HepG2 (cell line): ENCODE results near the gene PBX4. TPM values are rescaled to one million over a fixed set of nuclear protein-coding genes. Genes with fewer than 3 reads are reported as not detected.
A peak's percentile ranks its signal among the peaks of the same experiment; 100 is the strongest.

Experiments
- ATAC-seq: fragments of 200-7000 bp; cut with Tn5 transposase; 3 replicates; pipeline ENCODE4 v1.9.1; 2020; ENCODE audit warnings: mild to moderate bottlenecking, moderate library complexity
- BruUV-seq: library from RNA; stranded (reverse); fragments of 400-500 nt; replicated peaks from 2 replicates; lab custom pipeline; 2021; lab: Mats Ljungman, UMichigan
- CTCF ChIA-PET: fragments of 300-600 bp; formaldehyde crosslinking; extraction: SDS; loops from one replicate; lab custom pipeline; 2021; ENCODE audit warnings: low total read pairs, inconsistent platforms, low intra/inter-chr PET ratio; lab: Yijun Ruan, JAX
- POLR2A ChIA-PET: fragments of 350-600 bp; sonication (Branson Sonifier 250); formaldehyde crosslinking; loops from one replicate; lab custom pipeline; 2020; ENCODE audit warnings: antibody characterized with exemption, inconsistent platforms; lab: Yijun Ruan, JAX
- DNase-seq: peaks from one replicate; pipeline ENCODE4 v3.0.0-alpha.2; 2015; ENCODE audit warnings: low spot score
- FAIRE-seq: peaks from 3 replicates; lab custom pipeline; 2011; peaks lifted over from hg19 to GRCh38; lab: Jason Lieb, UNC
- H2AFZ ChIP-seq: one replicate; pipeline ENCODE4 v1.6.1; 2011; ENCODE audit warnings: low read length, inconsistent platforms
- H3K27ac ChIP-seq: fragments of 300-600 bp; 3 replicates; pipeline ENCODE4 v1.8.0; 2011; ENCODE audit warnings: mixed run types, mild to moderate bottlenecking, mixed read lengths, low read length, inconsistent platforms; ENCODE audit not compliant: insufficient read depth; ENCODE audit errors: extremely low read length
- H3K27me3 ChIP-seq, 2 experiments: fragments of 200-600 bp in 1 of 2; 2 replicates in 1 of 2; 3 replicates in 1 of 2; pipeline versions ENCODE4 v1.6.0 to v1.8.0; 2011; ENCODE audit warnings: low read length in 2 of 2, mild to moderate bottlenecking in 2 of 2, moderate library complexity in 2 of 2, inconsistent platforms in 1 of 2; ENCODE audit not compliant: insufficient read depth in 2 of 2, control insufficient read depth in 1 of 2
- H3K36me3 ChIP-seq, 2 experiments: fragments of 200-600 bp in 1 of 2; replicated peaks in 1 of 2; 2 replicates in 1 of 2; 3 replicates in 1 of 2; pipeline versions ENCODE4 v1.5.1 to v1.8.0; 2011; ENCODE audit warnings: low read length in 2 of 2, inconsistent platforms in 1 of 2; ENCODE audit not compliant: insufficient read depth in 2 of 2, control insufficient read depth in 1 of 2
- H3K4me1 ChIP-seq: 2 replicates; pipeline ENCODE4 v1.5.1; 2012; ENCODE audit warnings: low read length, inconsistent platforms; ENCODE audit not compliant: insufficient read depth
- H3K4me2 ChIP-seq: 2 replicates; pipeline ENCODE4 v1.6.0; 2011; ENCODE audit warnings: low read depth, low read length, inconsistent platforms
- H3K4me3 ChIP-seq, 3 experiments: fragments of 200-600 bp in 1 of 3; sonication (generic), shearing (Covaris generic) in 1 of 3; replicated peaks in 1 of 3; 2 replicates each; pipeline ENCODE4 v1.5.1; 2011 to 2016; ENCODE audit warnings: low read length in 3 of 3, inconsistent platforms in 2 of 3, low read depth in 2 of 3, mild to moderate bottlenecking in 2 of 3, control low read depth in 1 of 3, mixed read lengths in 1 of 3; ENCODE audit not compliant: insufficient read depth in 1 of 3
- H3K79me2 ChIP-seq: one replicate; pipeline ENCODE4 v1.6.1; 2011; ENCODE audit warnings: low read length, inconsistent platforms; ENCODE audit not compliant: insufficient read depth
- H3K9ac ChIP-seq: 2 replicates; pipeline ENCODE4 v1.6.0; 2011; ENCODE audit warnings: mild to moderate bottlenecking, low read depth, low read length, inconsistent platforms; ENCODE audit not compliant: insufficient read depth
- H3K9me3 ChIP-seq: 2 replicates; pipeline ENCODE4 v1.5.1; 2012; ENCODE audit warnings: mild to moderate bottlenecking, low read length
- H4K20me1 ChIP-seq: 2 replicates; pipeline ENCODE4 v1.6.0; 2011; ENCODE audit warnings: inconsistent platforms, mild to moderate bottlenecking, low read length, moderate library complexity; ENCODE audit not compliant: insufficient read depth
- AGO2 ChIP-seq: fragments of 200-400 bp; formaldehyde crosslinking; optimal IDR thresholded peaks from 2 replicates; pipeline ENCODE3; 2017; ENCODE audit warnings: mild to moderate bottlenecking, low read depth, low read length, moderate library complexity
- GATAD2A ChIP-seq: IDR thresholded peaks from 2 replicates; pipeline ENCODE4 v1.6.1; 2016
- JDP2 ChIP-seq: sonication (generic); formaldehyde crosslinking; IDR thresholded peaks from 2 replicates; pipeline ENCODE4 v1.8.1; 2022; ENCODE audit warnings: missing genetic modification reagents, borderline replicate concordance
- MBNL3 ChIP-seq: fragments of 250-450 bp; sonication (Bioruptor Pico); conservative IDR thresholded peaks from 2 replicates; pipeline ENCODE4 v1.8.0; 2022; ENCODE audit warnings: mild to moderate bottlenecking, inconsistent platforms
- NR2F2 ChIP-seq: IDR thresholded peaks from 2 replicates; pipeline ENCODE4 v1.6.1; 2012; ENCODE audit warnings: low read depth, inconsistent platforms, borderline replicate concordance
- RBFOX2 ChIP-seq: fragments of 200-400 bp; formaldehyde crosslinking; IDR thresholded peaks from 2 replicates; pipeline ENCODE4 v1.6.1; 2017; ENCODE audit warnings: low read depth, mild to moderate bottlenecking, low read length
- RBM22 ChIP-seq: fragments of 200-400 bp; formaldehyde crosslinking; optimal IDR thresholded peaks from 2 replicates; pipeline ENCODE3; 2017; ENCODE audit warnings: mild to moderate bottlenecking, low read length, moderate library complexity
- SRY ChIP-seq: sonication (generic); formaldehyde crosslinking; IDR thresholded peaks from 2 replicates; pipeline ENCODE4 v1.8.0; 2022; ENCODE audit warnings: mild to moderate bottlenecking, missing genetic modification reagents
- ZC3H4 ChIP-seq: sonication (generic); formaldehyde crosslinking; IDR thresholded peaks from 2 replicates; pipeline ENCODE4 v1.4.0; 2020; ENCODE audit warnings: missing genetic modification reagents, borderline replicate concordance
- ZKSCAN5 ChIP-seq: sonication (generic); formaldehyde crosslinking; IDR thresholded peaks from 2 replicates; pipeline ENCODE4 v1.5.1; 2020; ENCODE audit warnings: mild to moderate bottlenecking, missing genetic modification reagents
- ZMYM3 ChIP-seq: sonication (generic); formaldehyde crosslinking; IDR thresholded peaks from 2 replicates; pipeline ENCODE4 v1.5.1; 2020; ENCODE audit warnings: mild to moderate bottlenecking, missing genetic modification reagents
- ZNF180 ChIP-seq: sonication (generic); formaldehyde crosslinking; IDR thresholded peaks from 2 replicates; pipeline ENCODE4 v1.4.0; 2020; ENCODE audit warnings: low read depth, missing genetic modification reagents, borderline replicate concordance
- ZNF530 ChIP-seq: sonication (generic); formaldehyde crosslinking; IDR thresholded peaks from 2 replicates; pipeline ENCODE4 v1.5.0; 2020; ENCODE audit warnings: low read depth, mild to moderate bottlenecking, missing genetic modification reagents
- ZNF629 ChIP-seq: sonication (generic); formaldehyde crosslinking; conservative IDR thresholded peaks from 2 replicates; pipeline ENCODE4 v1.5.0; 2020; ENCODE audit warnings: missing genetic modification reagents
- ZNF678 ChIP-seq: sonication (generic); formaldehyde crosslinking; IDR thresholded peaks from 2 replicates; pipeline ENCODE4 v1.4.0; 2020; ENCODE audit warnings: mild to moderate bottlenecking, missing genetic modification reagents
- ZNF780A ChIP-seq: sonication (generic); formaldehyde crosslinking; IDR thresholded peaks from 2 replicates; pipeline ENCODE4 v1.8.0; 2022; ENCODE audit warnings: mild to moderate bottlenecking, missing genetic modification reagents, moderate library complexity
- WGBS: methylation state at CpG from one replicate; pipeline ENCODE4 v1.1.6; 2017; ENCODE audit warnings: low lambda C conversion rate; 5-methylcytosine and 5-hydroxymethylcytosine counted together
- in situ Hi-C: cut with HindIII; loops from 2 replicates; pipeline ENCODE4 v1.10.0; 2017; ENCODE audit warnings: low pct_unique_long_range_greater_than_20kb; ENCODE audit not compliant: extremely low pct_ligation_motif_present
- intact Hi-C: fragments of 100-400 bp; cut with micrococcal nuclease; formaldehyde crosslinking; loops from one replicate; pipeline ENCODE4 v1.10.0; 2022; ENCODE audit not compliant: unreplicated experiment
- polyA plus RNA-seq, 8 experiments: library from polyadenylated mRNA; depleted of rRNA in 3 of 8; stranded (reverse) in 7 of 8; unstranded in 1 of 8; fragments of >200 nt; fragmentation: Illumina TruSeq in 4 of 8; extraction: Trizol in 4 of 8; gene quantifications; 2 replicates each; pipeline versions ENCODE4 v1.2.1 to v1.2.3, GENCODE V29; 2011 to 2016; ENCODE audit warnings: low read depth in 4 of 8, missing spikeins in 1 of 8, mixed read lengths in 1 of 8; ENCODE audit not compliant: insufficient read depth in 1 of 8
- total RNA-seq, 5 experiments: library from RNA; depleted of rRNA; stranded (reverse); fragments of >200 nt; fragmentation: Illumina TruSeq; extraction: Trizol; gene quantifications; 2 replicates each; pipeline ENCODE4 v1.2.3, GENCODE V29; 2016; ENCODE audit warnings: low read depth in 1 of 5
- TF ChIP-seq, protein P1 (sequence below): sonication (generic); formaldehyde crosslinking; IDR thresholded peaks from 2 replicates; pipeline ENCODE4 v1.8.0; 2022; ENCODE audit warnings: mild to moderate bottlenecking, missing genetic modification reagents
- TF ChIP-seq, protein P2 (sequence below): sonication (generic); formaldehyde crosslinking; IDR thresholded peaks from 2 replicates; pipeline ENCODE4 v1.5.1; 2020; ENCODE audit warnings: missing genetic modification reagents, mild to moderate bottlenecking, borderline replicate concordance
- TF ChIP-seq, protein P3 (sequence below): sonication (generic); formaldehyde crosslinking; IDR thresholded peaks from 2 replicates; pipeline ENCODE4 v1.8.1; 2023; ENCODE audit warnings: mild to moderate bottlenecking, missing genetic modification reagents

PBX4 gene
- total and polyA plus RNA-seq, 2 of the 13 experiments (the other 11 are each of a cell fraction or from before 2014, with no cell fraction given): not detected

DNA sequence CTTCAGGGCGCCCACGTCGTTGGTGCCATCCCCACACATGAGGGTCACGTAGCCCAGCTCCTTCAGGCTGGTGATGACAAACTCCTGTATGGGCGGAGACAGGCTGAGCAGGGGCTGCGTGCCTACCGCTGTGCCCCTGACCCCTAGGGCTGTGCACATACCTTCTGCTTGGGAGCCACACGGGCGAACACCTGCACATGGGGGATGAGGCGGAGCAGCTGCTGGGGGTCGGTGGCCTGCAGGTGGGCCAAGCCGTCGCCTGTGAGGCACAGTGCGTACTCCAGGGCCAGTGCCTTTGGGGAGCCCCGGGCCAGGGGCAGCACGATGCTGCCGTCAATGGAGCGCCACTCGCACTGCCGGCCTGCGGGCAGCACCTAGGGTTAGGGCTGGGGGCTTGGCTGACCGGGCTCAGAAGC, 31.1 kb upstream of the PBX4 start:
- H3K9ac ChIP-seq: no peak overlapping the region
- no peak overlapping the region for H3K27ac ChIP-seq
- intact Hi-C loops: no loop called here
- H3K4me1 ChIP-seq: no peaks in the 10 kb centered on the region
- no peak for DNase-seq
- TF ChIP-seq SRY (CRISPR knock-in tag) (no peak), ZNF678 (CRISPR knock-in tag) (no peak), AGO2 (peak; percentile 62), ZNF180 (CRISPR knock-in tag) (no peak), JDP2 (CRISPR knock-in tag) (no peak), ZC3H4 (CRISPR knock-in tag) (no peak), MBNL3 (CRISPR knock-in tag) (no peak), ZKSCAN5 (CRISPR knock-in tag) (no peak), GATAD2A (CRISPR knock-in tag) (no peak), NR2F2 (no peak), ZNF530 (no peak), ZNF629 (no peak), ZMYM3 (CRISPR knock-in tag) (no peak), RBM22 (peak; percentile 89), RBFOX2 (peak; percentile 71), ZNF780A (no peak)
- TF ChIP-seq, protein P1, sequence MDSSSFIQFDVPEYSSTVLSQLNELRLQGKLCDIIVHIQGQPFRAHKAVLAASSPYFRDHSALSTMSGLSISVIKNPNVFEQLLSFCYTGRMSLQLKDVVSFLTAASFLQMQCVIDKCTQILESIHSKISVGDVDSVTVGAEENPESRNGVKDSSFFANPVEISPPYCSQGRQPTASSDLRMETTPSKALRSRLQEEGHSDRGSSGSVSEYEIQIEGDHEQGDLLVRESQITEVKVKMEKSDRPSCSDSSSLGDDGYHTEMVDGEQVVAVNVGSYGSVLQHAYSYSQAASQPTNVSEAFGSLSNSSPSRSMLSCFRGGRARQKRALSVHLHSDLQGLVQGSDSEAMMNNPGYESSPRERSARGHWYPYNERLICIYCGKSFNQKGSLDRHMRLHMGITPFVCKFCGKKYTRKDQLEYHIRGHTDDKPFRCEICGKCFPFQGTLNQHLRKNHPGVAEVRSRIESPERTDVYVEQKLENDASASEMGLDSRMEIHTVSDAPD (CRISPR knock-in tag): no peak
- TF ChIP-seq, protein P2, sequence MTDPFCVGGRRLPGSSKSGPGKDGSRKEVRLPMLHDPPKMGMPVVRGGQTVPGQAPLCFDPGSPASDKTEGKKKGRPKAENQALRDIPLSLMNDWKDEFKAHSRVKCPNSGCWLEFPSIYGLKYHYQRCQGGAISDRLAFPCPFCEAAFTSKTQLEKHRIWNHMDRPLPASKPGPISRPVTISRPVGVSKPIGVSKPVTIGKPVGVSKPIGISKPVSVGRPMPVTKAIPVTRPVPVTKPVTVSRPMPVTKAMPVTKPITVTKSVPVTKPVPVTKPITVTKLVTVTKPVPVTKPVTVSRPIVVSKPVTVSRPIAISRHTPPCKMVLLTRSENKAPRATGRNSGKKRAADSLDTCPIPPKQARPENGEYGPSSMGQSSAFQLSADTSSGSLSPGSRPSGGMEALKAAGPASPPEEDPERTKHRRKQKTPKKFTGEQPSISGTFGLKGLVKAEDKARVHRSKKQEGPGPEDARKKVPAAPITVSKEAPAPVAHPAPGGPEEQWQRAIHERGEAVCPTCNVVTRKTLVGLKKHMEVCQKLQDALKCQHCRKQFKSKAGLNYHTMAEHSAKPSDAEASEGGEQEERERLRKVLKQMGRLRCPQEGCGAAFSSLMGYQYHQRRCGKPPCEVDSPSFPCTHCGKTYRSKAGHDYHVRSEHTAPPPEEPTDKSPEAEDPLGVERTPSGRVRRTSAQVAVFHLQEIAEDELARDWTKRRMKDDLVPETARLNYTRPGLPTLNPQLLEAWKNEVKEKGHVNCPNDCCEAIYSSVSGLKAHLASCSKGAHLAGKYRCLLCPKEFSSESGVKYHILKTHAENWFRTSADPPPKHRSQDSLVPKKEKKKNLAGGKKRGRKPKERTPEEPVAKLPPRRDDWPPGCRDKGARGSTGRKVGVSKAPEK (CRISPR knock-in tag): no peak
- TF ChIP-seq, protein P3, sequence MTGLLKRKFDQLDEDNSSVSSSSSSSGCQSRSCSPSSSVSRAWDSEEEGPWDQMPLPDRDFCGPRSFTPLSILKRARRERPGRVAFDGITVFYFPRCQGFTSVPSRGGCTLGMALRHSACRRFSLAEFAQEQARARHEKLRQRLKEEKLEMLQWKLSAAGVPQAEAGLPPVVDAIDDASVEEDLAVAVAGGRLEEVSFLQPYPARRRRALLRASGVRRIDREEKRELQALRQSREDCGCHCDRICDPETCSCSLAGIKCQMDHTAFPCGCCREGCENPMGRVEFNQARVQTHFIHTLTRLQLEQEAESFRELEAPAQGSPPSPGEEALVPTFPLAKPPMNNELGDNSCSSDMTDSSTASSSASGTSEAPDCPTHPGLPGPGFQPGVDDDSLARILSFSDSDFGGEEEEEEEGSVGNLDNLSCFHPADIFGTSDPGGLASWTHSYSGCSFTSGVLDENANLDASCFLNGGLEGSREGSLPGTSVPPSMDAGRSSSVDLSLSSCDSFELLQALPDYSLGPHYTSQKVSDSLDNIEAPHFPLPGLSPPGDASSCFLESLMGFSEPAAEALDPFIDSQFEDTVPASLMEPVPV: no peak
- no peaks in the 10 kb centered on the region for H4K20me1 ChIP-seq
- POLR2A ChIA-PET: interaction anchor here (1.5 kb wide), 1 partner anchor 14 kb away, joined by 4 read pairs; the partner anchor contains the start of gene ATP13A1
- 98% methylated on average over 10 of the region's 22 CpGs for WGBS
- no peaks in the 10 kb centered on the region for H3K9me3 ChIP-seq
- CTCF ChIA-PET: no interaction called here
- peaks cover 45 to 89% of the 10 kb centered on the region in 2 experiments; a peak in 4 of 5 replicates for H3K36me3 ChIP-seq
- no peak overlapping the region for H3K4me3 ChIP-seq
- ATAC-seq: no peak
- no peak for FAIRE-seq
- H3K79me2 ChIP-seq: no peaks in the 10 kb centered on the region
- no peak overlapping the region for H3K4me2 ChIP-seq
- in situ Hi-C loops: no loop called here
- no peak overlapping the region for H2AFZ ChIP-seq
- BruUV-seq: no TSS peak
- no peaks in the 10 kb centered on the region for H3K27me3 ChIP-seq
